GM23338 (cell line): Measurements from ENCODE around the gene ANKFY1. TPM values are rescaled to one million over a fixed set of nuclear protein-coding genes. Genes with fewer than 3 reads are reported as not detected.

Source experiments
- ATAC-seq: fragments of 200-7000 bp; cut with Tn5 transposase; 3 replicates; pipeline ENCODE4 v1.9.1; 2020
- DNase-seq: peaks from one replicate; pipeline ENCODE4 v3.0.0-alpha.2; 2015; ENCODE audit warnings: low spot score
- H2AFZ ChIP-seq: fragments of 200-600 bp; sonication (generic); 2 replicates; pipeline ENCODE4 v1.8.0; 2016; ENCODE audit warnings: antibody characterized with exemption, mild to moderate bottlenecking, moderate library complexity
- H3F3A ChIP-seq: fragments of 200-600 bp; sonication (generic); replicated peaks from 2 replicates; pipeline ENCODE4 v1.8.0; 2017; ENCODE audit warnings: antibody characterized with exemption, mixed run types, low read depth
- H3K27ac ChIP-seq: fragments of 200-600 bp; sonication (generic); 2 replicates; pipeline ENCODE4 v1.6.1; 2016; ENCODE audit warnings: low read depth
- H3K27me3 ChIP-seq: fragments of 200-600 bp; sonication (generic); 2 replicates; pipeline ENCODE4 v1.8.0; 2016; ENCODE audit warnings: mild to moderate bottlenecking, mixed run types, moderate library complexity; ENCODE audit not compliant: insufficient read depth
- H3K36me3 ChIP-seq: fragments of 200-600 bp; sonication (generic); 2 replicates; pipeline ENCODE4 v1.8.0; 2016; ENCODE audit warnings: mild to moderate bottlenecking; ENCODE audit not compliant: insufficient read depth
- H3K4me1 ChIP-seq: fragments of 200-600 bp; sonication (generic); 2 replicates; pipeline ENCODE4 v1.8.0; 2016; ENCODE audit warnings: mild to moderate bottlenecking, moderate library complexity; ENCODE audit not compliant: insufficient read depth
- H3K4me2 ChIP-seq: fragments of 200-600 bp; sonication (generic); 2 replicates; pipeline ENCODE4 v1.7.1; 2017; ENCODE audit warnings: mixed run types
- H3K4me3 ChIP-seq: fragments of 200-600 bp; sonication (generic); 2 replicates; pipeline ENCODE4 v1.6.1; 2016; ENCODE audit warnings: mixed run types
- H3K79me2 ChIP-seq: fragments of 200-600 bp; sonication (generic); replicated peaks from 2 replicates; pipeline ENCODE4 v1.8.0; 2017; ENCODE audit warnings: mild to moderate bottlenecking; ENCODE audit not compliant: insufficient read depth
- H3K9me2 ChIP-seq: fragments of 200-600 bp; sonication (generic); 2 replicates; pipeline ENCODE4 v1.8.0; 2017; ENCODE audit not compliant: insufficient read depth
- H4K20me1 ChIP-seq: fragments of 200-600 bp; sonication (generic); replicated peaks from 2 replicates; pipeline ENCODE4 v1.8.0; 2017; ENCODE audit warnings: mild to moderate bottlenecking; ENCODE audit not compliant: insufficient read depth
- H3K27ac Mint-ChIP-seq: 2 replicates; pipeline ENCODE4 v1.8.0; 2020; ENCODE audit warnings: inconsistent platforms, mild to moderate bottlenecking, moderate library complexity, mixed read lengths
- H3K27me3 Mint-ChIP-seq: 3 replicates; pipeline ENCODE4 v1.8.0; 2022; ENCODE audit warnings: low read depth, mild to moderate bottlenecking, moderate library complexity, mixed read lengths, inconsistent platforms; ENCODE audit not compliant: insufficient read depth, poor library complexity
- H3K36me3 Mint-ChIP-seq: 3 replicates; pipeline ENCODE4 v1.8.0; 2021; ENCODE audit warnings: low read depth, mild to moderate bottlenecking, inconsistent platforms, moderate library complexity, mixed read lengths
- H3K4me1 Mint-ChIP-seq: 3 replicates; pipeline ENCODE4 v1.8.0; 2020; ENCODE audit warnings: mild to moderate bottlenecking, inconsistent platforms, mixed read lengths
- H3K4me3 Mint-ChIP-seq: 3 replicates; pipeline ENCODE4 v1.8.0; 2021; ENCODE audit warnings: moderate library complexity, mild to moderate bottlenecking, inconsistent platforms, mixed read lengths
- H3K9me3 Mint-ChIP-seq: 3 replicates; pipeline ENCODE4 v1.8.0; 2020; ENCODE audit warnings: moderate library complexity, mild to moderate bottlenecking, inconsistent platforms, mixed read lengths
- CREB1 ChIP-seq: fragments of 250-450 bp; sonication (Bioruptor Pico); IDR thresholded peaks from 2 replicates; pipeline ENCODE4 v1.5.0; 2020; ENCODE audit warnings: low read depth, mild to moderate bottlenecking, moderate library complexity
- EZH2 ChIP-seq: fragments of 200-600 bp; sonication (generic); IDR thresholded peaks from one replicate; pipeline ENCODE4 v1.8.0; 2017; ENCODE audit warnings: antibody characterized with exemption, mild to moderate bottlenecking, low read depth; ENCODE audit not compliant: unreplicated experiment
- EZH2phosphoT487 ChIP-seq: fragments of 200-600 bp; sonication (generic); IDR thresholded peaks from one replicate; pipeline ENCODE4 v1.8.1; 2018; ENCODE audit warnings: antibody characterized with exemption; ENCODE audit not compliant: unreplicated experiment
- JUNB ChIP-seq: IDR thresholded peaks from one replicate; pipeline ENCODE4 v1.6.1; 2016; ENCODE audit warnings: antibody characterized with exemption; ENCODE audit not compliant: unreplicated experiment
- POLR2AphosphoS5 ChIP-seq: IDR thresholded peaks from 2 replicates; pipeline ENCODE4 v1.6.1; 2016; ENCODE audit warnings: antibody characterized with exemption, low read depth
- STAT1 ChIP-seq: IDR thresholded peaks from one replicate; pipeline ENCODE4 v1.6.1; 2016; ENCODE audit warnings: antibody characterized with exemption; ENCODE audit not compliant: unreplicated experiment
- ZNF114 ChIP-seq: fragments of 250-450 bp; sonication (Bioruptor Pico); IDR thresholded peaks from 2 replicates; pipeline ENCODE4 v1.5.0; 2020; ENCODE audit warnings: mild to moderate bottlenecking, moderate library complexity
- ZNF331 ChIP-seq: fragments of 250-450 bp; sonication (Bioruptor Pico); IDR thresholded peaks from 2 replicates; pipeline ENCODE4 v1.5.0; 2020; ENCODE audit warnings: low read depth, mild to moderate bottlenecking, moderate library complexity
- polyA plus RNA-seq: library from polyadenylated mRNA; unstranded; fragments of >200 nt; fragmentation: Nextera tagmentation; extraction: Ambion mirVana; gene quantifications from 2 replicates; pipeline ENCODE4 v1.2.1, GENCODE V29; 2016
- total RNA-seq: library from RNA; depleted of rRNA; stranded (reverse); fragments of >200 nt; shearing (Covaris generic); gene quantifications from 2 replicates; pipeline ENCODE4 v1.2.3, GENCODE V29; 2014
- TF ChIP-seq, protein P1 (sequence below), 2 experiments: fragments of 200-600 bp in 1 of 2; sonication (generic) in 1 of 2; conservative IDR thresholded peaks; 2 replicates each; pipeline versions ENCODE4 v1.5.1 to v1.6.1; 2016 to 2017; ENCODE audit warnings: antibody characterized with exemption in 2 of 2, low read depth in 2 of 2, mild to moderate bottlenecking in 2 of 2, moderate library complexity in 1 of 2
- TF ChIP-seq, protein P2 (sequence below): IDR thresholded peaks from 2 replicates; pipeline ENCODE4 v1.6.1; 2016; ENCODE audit warnings: antibody characterized with exemption
- TF ChIP-seq, protein P3 (sequence below): IDR thresholded peaks from one replicate; pipeline ENCODE4 v1.6.1; 2018; ENCODE audit warnings: antibody characterized with exemption; ENCODE audit not compliant: unreplicated experiment

Gene ANKFY1
- total and polyA plus RNA-seq, 2 experiments from 2014 or later: 12.9 to 44.4 TPM

DNA sequence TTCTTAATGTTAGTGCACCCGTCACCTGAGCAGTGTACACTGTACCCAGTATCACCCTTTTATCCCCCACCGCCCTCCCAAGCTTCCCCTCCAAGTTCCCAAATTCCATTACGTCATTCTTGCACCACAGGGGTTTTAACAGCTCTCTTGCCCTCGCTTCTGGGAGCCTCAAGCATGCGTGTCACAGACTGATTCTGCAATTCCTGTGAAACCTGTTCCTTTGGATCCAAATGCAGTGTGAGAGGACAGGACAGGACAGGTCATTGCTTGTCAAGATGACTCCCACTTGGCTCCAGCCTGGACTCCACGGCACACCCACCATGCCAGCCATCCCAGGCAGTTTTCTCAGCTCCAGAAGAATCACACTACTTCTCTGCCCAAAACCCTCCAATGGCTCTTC lies 76.7 kb downstream of the ANKFY1 start:
- TF ChIP-seq ZNF114 (CRISPR knock-in tag): no peak
- peak; percentile 30; the same call in 1 of the 2 replicates for TF ChIP-seq CREB1 (CRISPR knock-in tag)
- peaks cover 67% of the 10 kb centered on the region for H3K36me3 Mint-ChIP-seq
- no peaks in the 10 kb centered on the region; the same call in 1 of the 2 replicates for H3K4me1 ChIP-seq
- H2AFZ ChIP-seq: no peak overlapping the region
- H4K20me1 ChIP-seq: no peaks in the 10 kb centered on the region
- peak overlapping the region; percentile 97 for H3K27ac Mint-ChIP-seq
- H3K4me3 Mint-ChIP-seq: no peak overlapping the region
- DNase-seq (peak; percentile 71), ATAC-seq (peak; percentile 74)
- peaks cover 10% of the 10 kb centered on the region for H3K4me1 Mint-ChIP-seq
- H3K27ac ChIP-seq: peak overlapping the region; percentile 86
- no peaks in the 10 kb centered on the region; the same call in 1 of the 2 replicates for H3K79me2 ChIP-seq
- H3K4me2 ChIP-seq: no peak overlapping the region
- H3F3A ChIP-seq: no peaks in the 10 kb centered on the region
- H3K9me2 ChIP-seq: no peaks in the 10 kb centered on the region
- no peaks in the 10 kb centered on the region for H3K9me3 Mint-ChIP-seq
- H3K27me3 ChIP-seq: no peaks in the 10 kb centered on the region
- no peak overlapping the region for H3K4me3 ChIP-seq
- peaks cover 4% of the 10 kb centered on the region for H3K27me3 Mint-ChIP-seq
- H3K36me3 ChIP-seq: peaks cover 24% of the 10 kb centered on the region

DNA sequence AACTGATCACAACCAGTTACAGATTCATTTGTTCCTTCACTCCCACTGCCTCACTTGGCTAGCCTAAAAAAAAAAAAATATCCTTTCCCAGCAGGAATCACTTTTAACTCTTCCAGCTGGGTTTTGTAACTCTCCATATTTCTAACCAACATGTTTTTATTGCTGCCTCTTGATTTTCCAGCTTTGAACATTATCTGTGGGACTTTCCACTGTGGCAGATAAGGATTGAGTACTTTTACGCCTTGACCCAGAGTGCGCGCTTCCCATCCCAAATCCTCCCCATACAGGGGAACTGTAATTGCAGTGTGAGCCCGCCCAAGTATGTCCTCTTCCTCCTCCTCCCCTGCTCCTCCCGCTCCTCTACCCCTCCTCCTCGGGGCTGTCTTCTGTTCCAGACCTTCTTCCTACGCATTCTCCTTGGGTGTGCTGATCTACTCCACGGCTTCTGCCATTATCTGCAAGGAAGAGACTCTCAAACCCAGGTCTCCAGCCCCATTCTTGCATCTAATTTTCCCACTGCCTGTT lies 77.4 kb downstream of the ANKFY1 start:
- Histone ChIP-seq H3K27me3 (no peaks in the 10 kb centered on the region), H3K9me2 (no peaks in the 10 kb centered on the region), H2AFZ (no peak overlapping the region), H4K20me1 (no peaks in the 10 kb centered on the region), H3K4me1 (no peaks in the 10 kb centered on the region; the same call in 1 of the 2 replicates), H3K4me3 (no peak overlapping the region), H3K27ac (peak overlapping the region; percentile 86; the same call in 1 of the 2 replicates), H3F3A (no peaks in the 10 kb centered on the region), H3K36me3 (peaks cover 30% of the 10 kb centered on the region), H3K79me2 (no peaks in the 10 kb centered on the region; the same call in 1 of the 2 replicates), H3K4me2 (no peak overlapping the region)
- ATAC-seq: peak; percentile 51
- Mint-ChIP-seq H3K27ac (peak overlapping the region; percentile 97), H3K9me3 (no peaks in the 10 kb centered on the region), H3K36me3 (peaks cover 73% of the 10 kb centered on the region), H3K4me3 (no peak overlapping the region), H3K4me1 (peaks cover 10% of the 10 kb centered on the region), H3K27me3 (peaks cover 4% of the 10 kb centered on the region)
- no peak for DNase-seq
- TF ChIP-seq, protein P1, sequence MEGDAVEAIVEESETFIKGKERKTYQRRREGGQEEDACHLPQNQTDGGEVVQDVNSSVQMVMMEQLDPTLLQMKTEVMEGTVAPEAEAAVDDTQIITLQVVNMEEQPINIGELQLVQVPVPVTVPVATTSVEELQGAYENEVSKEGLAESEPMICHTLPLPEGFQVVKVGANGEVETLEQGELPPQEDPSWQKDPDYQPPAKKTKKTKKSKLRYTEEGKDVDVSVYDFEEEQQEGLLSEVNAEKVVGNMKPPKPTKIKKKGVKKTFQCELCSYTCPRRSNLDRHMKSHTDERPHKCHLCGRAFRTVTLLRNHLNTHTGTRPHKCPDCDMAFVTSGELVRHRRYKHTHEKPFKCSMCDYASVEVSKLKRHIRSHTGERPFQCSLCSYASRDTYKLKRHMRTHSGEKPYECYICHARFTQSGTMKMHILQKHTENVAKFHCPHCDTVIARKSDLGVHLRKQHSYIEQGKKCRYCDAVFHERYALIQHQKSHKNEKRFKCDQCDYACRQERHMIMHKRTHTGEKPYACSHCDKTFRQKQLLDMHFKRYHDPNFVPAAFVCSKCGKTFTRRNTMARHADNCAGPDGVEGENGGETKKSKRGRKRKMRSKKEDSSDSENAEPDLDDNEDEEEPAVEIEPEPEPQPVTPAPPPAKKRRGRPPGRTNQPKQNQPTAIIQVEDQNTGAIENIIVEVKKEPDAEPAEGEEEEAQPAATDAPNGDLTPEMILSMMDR (conservative IDR thresholded peaks at IDR 0.05; ENCODE audit: low read depth in 2 of 2): no peak
- TF ChIP-seq, protein P2, sequence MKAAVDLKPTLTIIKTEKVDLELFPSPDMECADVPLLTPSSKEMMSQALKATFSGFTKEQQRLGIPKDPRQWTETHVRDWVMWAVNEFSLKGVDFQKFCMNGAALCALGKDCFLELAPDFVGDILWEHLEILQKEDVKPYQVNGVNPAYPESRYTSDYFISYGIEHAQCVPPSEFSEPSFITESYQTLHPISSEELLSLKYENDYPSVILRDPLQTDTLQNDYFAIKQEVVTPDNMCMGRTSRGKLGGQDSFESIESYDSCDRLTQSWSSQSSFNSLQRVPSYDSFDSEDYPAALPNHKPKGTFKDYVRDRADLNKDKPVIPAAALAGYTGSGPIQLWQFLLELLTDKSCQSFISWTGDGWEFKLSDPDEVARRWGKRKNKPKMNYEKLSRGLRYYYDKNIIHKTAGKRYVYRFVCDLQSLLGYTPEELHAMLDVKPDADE: no peak
- TF ChIP-seq ZNF331 (CRISPR knock-in tag) (no peak), EZH2 (no peak), ZNF114 (CRISPR knock-in tag) (no peak), JUNB (no peak), POLR2AphosphoS5 (no peak), STAT1 (no peak), EZH2phosphoT487 (no peak), CREB1 (CRISPR knock-in tag) (no peak)
- TF ChIP-seq, protein P3, sequence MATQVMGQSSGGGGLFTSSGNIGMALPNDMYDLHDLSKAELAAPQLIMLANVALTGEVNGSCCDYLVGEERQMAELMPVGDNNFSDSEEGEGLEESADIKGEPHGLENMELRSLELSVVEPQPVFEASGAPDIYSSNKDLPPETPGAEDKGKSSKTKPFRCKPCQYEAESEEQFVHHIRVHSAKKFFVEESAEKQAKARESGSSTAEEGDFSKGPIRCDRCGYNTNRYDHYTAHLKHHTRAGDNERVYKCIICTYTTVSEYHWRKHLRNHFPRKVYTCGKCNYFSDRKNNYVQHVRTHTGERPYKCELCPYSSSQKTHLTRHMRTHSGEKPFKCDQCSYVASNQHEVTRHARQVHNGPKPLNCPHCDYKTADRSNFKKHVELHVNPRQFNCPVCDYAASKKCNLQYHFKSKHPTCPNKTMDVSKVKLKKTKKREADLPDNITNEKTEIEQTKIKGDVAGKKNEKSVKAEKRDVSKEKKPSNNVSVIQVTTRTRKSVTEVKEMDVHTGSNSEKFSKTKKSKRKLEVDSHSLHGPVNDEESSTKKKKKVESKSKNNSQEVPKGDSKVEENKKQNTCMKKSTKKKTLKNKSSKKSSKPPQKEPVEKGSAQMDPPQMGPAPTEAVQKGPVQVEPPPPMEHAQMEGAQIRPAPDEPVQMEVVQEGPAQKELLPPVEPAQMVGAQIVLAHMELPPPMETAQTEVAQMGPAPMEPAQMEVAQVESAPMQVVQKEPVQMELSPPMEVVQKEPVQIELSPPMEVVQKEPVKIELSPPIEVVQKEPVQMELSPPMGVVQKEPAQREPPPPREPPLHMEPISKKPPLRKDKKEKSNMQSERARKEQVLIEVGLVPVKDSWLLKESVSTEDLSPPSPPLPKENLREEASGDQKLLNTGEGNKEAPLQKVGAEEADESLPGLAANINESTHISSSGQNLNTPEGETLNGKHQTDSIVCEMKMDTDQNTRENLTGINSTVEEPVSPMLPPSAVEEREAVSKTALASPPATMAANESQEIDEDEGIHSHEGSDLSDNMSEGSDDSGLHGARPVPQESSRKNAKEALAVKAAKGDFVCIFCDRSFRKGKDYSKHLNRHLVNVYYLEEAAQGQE: no peak
